H9 (cell line): Measurements from ENCODE around the gene GSC2. TPM values are rescaled to one million over a fixed set of nuclear protein-coding genes. Genes with fewer than 3 reads are reported as not detected.

ENCODE experiments used
- DNase-seq: peaks from one replicate; pipeline ENCODE4 v3.0.0-alpha.2; 2017
- H2AFZ ChIP-seq: one replicate; pipeline ENCODE4 v1.6.1; 2013; ENCODE audit warnings: mild to moderate bottlenecking, low read length, control low read depth, moderate library complexity
- H2AK5ac ChIP-seq: 2 replicates; pipeline ENCODE4 v1.6.1; 2013; ENCODE audit warnings: low read length, control low read depth, mixed read lengths; ENCODE audit not compliant: insufficient read length
- H2BK120ac ChIP-seq: one replicate; pipeline ENCODE4 v1.6.1; 2013; ENCODE audit warnings: low read depth, mild to moderate bottlenecking, low read length, control low read depth, inconsistent platforms; ENCODE audit not compliant: poor library complexity, severe bottlenecking
- H2BK12ac ChIP-seq: 2 replicates; pipeline ENCODE4 v1.6.1; 2013; ENCODE audit warnings: low read length, control low read depth, mixed read lengths, low read depth; ENCODE audit not compliant: insufficient read length
- H2BK15ac ChIP-seq: 2 replicates; pipeline ENCODE4 v1.6.1; 2013; ENCODE audit warnings: low read depth, low read length, control low read depth
- H2BK20ac ChIP-seq: one replicate; pipeline ENCODE4 v1.6.1; 2013; ENCODE audit warnings: low read depth, mild to moderate bottlenecking, low read length, control low read depth, inconsistent platforms; ENCODE audit not compliant: poor library complexity, severe bottlenecking
- H2BK5ac ChIP-seq: 2 replicates; pipeline ENCODE4 v1.6.1; 2013; ENCODE audit warnings: low read length, control low read depth, mixed read lengths; ENCODE audit not compliant: insufficient read length
- H3K14ac ChIP-seq: 2 replicates; pipeline ENCODE4 v1.6.1; 2013; ENCODE audit warnings: low read length, control low read depth; ENCODE audit not compliant: insufficient read depth
- H3K18ac ChIP-seq: 2 replicates; pipeline ENCODE4 v1.6.1; 2013; ENCODE audit warnings: low read depth, mild to moderate bottlenecking, mixed read lengths, low read length, control low read depth; ENCODE audit not compliant: insufficient read length
- H3K23ac ChIP-seq: 2 replicates; pipeline ENCODE4 v1.6.1; 2013; ENCODE audit warnings: low read length, control low read depth, mixed read lengths, low read depth; ENCODE audit not compliant: insufficient read length
- H3K23me2 ChIP-seq: 2 replicates; pipeline ENCODE4 v1.6.1; 2013; ENCODE audit warnings: low read depth, mild to moderate bottlenecking, mixed read lengths, low read length, control low read depth; ENCODE audit not compliant: insufficient read length, poor library complexity, severe bottlenecking
- H3K27ac ChIP-seq: 2 replicates; pipeline ENCODE4 v1.5.1; 2013; ENCODE audit warnings: low read length, control low read depth, mixed read lengths, low read depth; ENCODE audit not compliant: insufficient read length
- H3K27me3 ChIP-seq: 2 replicates; pipeline ENCODE4 v1.6.1; 2013; ENCODE audit warnings: low read length, control low read depth, inconsistent platforms; ENCODE audit not compliant: insufficient read depth
- H3K4ac ChIP-seq: 2 replicates; pipeline ENCODE4 v1.6.1; 2013; ENCODE audit warnings: low read depth, mild to moderate bottlenecking, control low read depth, inconsistent platforms, low read length, moderate library complexity
- H3K4me1 ChIP-seq: 2 replicates; pipeline ENCODE4 v1.6.1; 2013; ENCODE audit warnings: low read length, control low read depth, inconsistent platforms; ENCODE audit not compliant: insufficient read depth
- H3K4me2 ChIP-seq: 2 replicates; pipeline ENCODE4 v1.6.1; 2013; ENCODE audit warnings: low read length, control low read depth, mixed read lengths; ENCODE audit not compliant: insufficient read length, insufficient read depth
- H3K56ac ChIP-seq: 2 replicates; pipeline ENCODE4 v1.6.1; 2013; ENCODE audit warnings: low read depth, mild to moderate bottlenecking, mixed read lengths, low read length, control low read depth; ENCODE audit not compliant: insufficient read length
- H3K79me1 ChIP-seq: 2 replicates; pipeline ENCODE4 v1.6.1; 2013; ENCODE audit warnings: low read depth, mild to moderate bottlenecking, moderate library complexity, low read length, control low read depth, inconsistent platforms; ENCODE audit not compliant: insufficient read depth, poor library complexity, severe bottlenecking
- H3K79me2 ChIP-seq: 2 replicates; pipeline ENCODE4 v1.6.1; 2013; ENCODE audit warnings: low read length, control low read depth, inconsistent platforms; ENCODE audit not compliant: insufficient read depth
- H3K9ac ChIP-seq: 2 replicates; pipeline ENCODE4 v1.6.1; 2013; ENCODE audit warnings: low read length, control low read depth, mixed read lengths; ENCODE audit not compliant: insufficient read length; ENCODE audit errors: extremely low read depth
- H3K9me3 ChIP-seq: one replicate; pipeline ENCODE4 v1.6.1; 2013; ENCODE audit warnings: low read depth, low read length, inconsistent platforms; ENCODE audit not compliant: control insufficient read depth
- H3T11ph ChIP-seq: one replicate; pipeline ENCODE4 v1.6.1; 2013; ENCODE audit warnings: mild to moderate bottlenecking, low read length, control low read depth, inconsistent platforms
- H4K20me1 ChIP-seq: one replicate; pipeline ENCODE4 v1.6.1; 2013; ENCODE audit not compliant: control insufficient read depth, insufficient read length, insufficient read depth
- H4K5ac ChIP-seq: 2 replicates; pipeline ENCODE4 v1.6.1; 2013; ENCODE audit warnings: low read depth, mild to moderate bottlenecking, mixed read lengths, low read length, control low read depth; ENCODE audit not compliant: insufficient read length
- H4K8ac ChIP-seq: replicated peaks from 2 replicates; pipeline ENCODE4 v1.6.1; 2013; ENCODE audit warnings: low read length, control low read depth, mixed read lengths, low read depth; ENCODE audit not compliant: insufficient read length
- H4K91ac ChIP-seq: 2 replicates; pipeline ENCODE4 v1.6.1; 2013; ENCODE audit warnings: low read depth, mild to moderate bottlenecking, moderate library complexity, mixed read lengths, low read length, control low read depth; ENCODE audit not compliant: insufficient read length
- H3K27ac Mint-ChIP-seq, 3 experiments: 2 replicates in 2 of 3; 3 replicates in 1 of 3; pipeline ENCODE4 v1.8.0; 2020 to 2021; ENCODE audit warnings: mixed read lengths in 3 of 3, mild to moderate bottlenecking in 1 of 3, moderate library complexity in 1 of 3
- H3K27me3 Mint-ChIP-seq: 2 replicates; pipeline ENCODE4 v1.8.0; 2021; ENCODE audit warnings: low read depth, mild to moderate bottlenecking, moderate library complexity, mixed read lengths
- H3K36me3 Mint-ChIP-seq, 3 experiments: 2 replicates in 2 of 3; 3 replicates in 1 of 3; pipeline ENCODE4 v1.8.0; 2020 to 2021; ENCODE audit warnings: low read depth in 3 of 3, mixed read lengths in 3 of 3; ENCODE audit not compliant: insufficient read depth in 1 of 3
- H3K4me1 Mint-ChIP-seq, 2 experiments: 2 replicates each; pipeline ENCODE4 v1.8.0; 2020; ENCODE audit warnings: mixed read lengths in 2 of 2
- H3K4me3 Mint-ChIP-seq, 2 experiments: 2 replicates in 1 of 2; 3 replicates in 1 of 2; pipeline ENCODE4 v1.8.0; 2020 to 2021; ENCODE audit warnings: mild to moderate bottlenecking in 2 of 2, mixed read lengths in 2 of 2, moderate library complexity in 1 of 2
- H3K9me3 Mint-ChIP-seq, 2 experiments: 2 replicates in 1 of 2; 3 replicates in 1 of 2; pipeline ENCODE4 v1.8.0; 2020; ENCODE audit warnings: mild to moderate bottlenecking in 2 of 2, mixed read lengths in 2 of 2, moderate library complexity in 1 of 2
- CTCF ChIP-seq: fragments of 200-600 bp; sonication (generic); conservative IDR thresholded peaks from 3 replicates; pipeline ENCODE4 v1.8.0; 2021; ENCODE audit warnings: antibody characterized with exemption, mild to moderate bottlenecking
- WGBS: extraction: QIAGEN DNeasy Blood & Tissue Kit; methylation state at CpG from one replicate; pipeline ENCODE4 v1.1.7; 2013; ENCODE audit warnings: missing lambda C conversion rate, low lambda C conversion rate, mixed read lengths; ENCODE audit not compliant: insufficient read length; ENCODE audit errors: extremely low coverage; 5-methylcytosine and 5-hydroxymethylcytosine counted together
- total RNA-seq: library from RNA; stranded (reverse); gene quantifications from 2 replicates; pipeline ENCODE4 v1.2.1, GENCODE V29; 2021

Gene GSC2
- total RNA-seq, 1 experiment from 2014 or later = 0.22 TPM

- H4K91ac ChIP-seq = no peak overlapping the region
- H3K79me2 ChIP-seq = no peaks in the 10 kb centered on the region
- no peak overlapping the region for H2BK12ac ChIP-seq
- H4K8ac ChIP-seq = no peak overlapping the region
- no peak overlapping the region for H3K23ac ChIP-seq
- no peak overlapping the region for H3K14ac ChIP-seq
- Mint-ChIP-seq H3K27ac (peak overlapping the region in 1 of 3 experiments; percentile 18; a peak in 1 of 7 replicates), H3K36me3 (peaks cover 29 to 58% (median 57%) of the 10 kb centered on the region in 3 experiments), H3K9me3 (no peaks in the 10 kb centered on the region; a peak in 1 of 5 replicates), H3K27me3 (no peaks in the 10 kb centered on the region), H3K4me1 (peaks cover 7% of the 10 kb centered on the region in 2 experiments), H3K4me3 (no peak overlapping the region)
- no peak overlapping the region for H3K4me2 ChIP-seq
- no peaks in the 10 kb centered on the region for H3K27me3 ChIP-seq
- H2BK5ac ChIP-seq = no peak overlapping the region
- H3K79me1 ChIP-seq = no peaks in the 10 kb centered on the region
- no peaks in the 10 kb centered on the region for H4K20me1 ChIP-seq
- H3K9me3 ChIP-seq = no peaks in the 10 kb centered on the region
- no peak overlapping the region for H2BK20ac ChIP-seq
- H2AFZ ChIP-seq = no peak overlapping the region
- H3K4me1 ChIP-seq = no peaks in the 10 kb centered on the region
- no peak overlapping the region for H2BK15ac ChIP-seq
- H2AK5ac ChIP-seq = no peak overlapping the region
- H3K56ac ChIP-seq = no peak overlapping the region
- H4K5ac ChIP-seq = no peak overlapping the region
- H3K9ac ChIP-seq = no peak overlapping the region
- H3K18ac ChIP-seq = no peak overlapping the region
- H3K23me2 ChIP-seq = no peaks in the 10 kb centered on the region
- no peak for DNase-seq
- H3T11ph ChIP-seq = no peak overlapping the region
- H3K4ac ChIP-seq = no peak overlapping the region
- TF ChIP-seq CTCF = no peak
- H3K27ac ChIP-seq = no peak overlapping the region
- no CpG with 5 or more reads among the region's 16 CpGs for WGBS
- no peak overlapping the region for H2BK120ac ChIP-seq
Observed at GRCh38 chr22:19194766-19195536, 44.9 kb upstream of the GSC2 start.
